ENCODE results near the gene ARHGEF4. TPM values are rescaled to one million over a fixed set of nuclear protein-coding genes. Genes with fewer than 3 reads are reported as not detected.
"Not testable (repeated sequence)": the region's sequence is repeated elsewhere in the genome, so short reads cannot be mapped to it uniquely, and the experiment has no call there.

The ARHGEF4 gene
- total and polyA plus RNA-seq, 9 donors, result 6.1 to 15.4 (median 8.3) TPM

GRCh38 chr2:131077966-131078365 is 241.3 kb downstream of the ARHGEF4 start:
- 80% methylated on average over 1 of the region's 3 CpGs for WGBS (ENCODE audit: insufficient coverage)
- H3K4me3 ChIP-seq (ENCODE audit: low read length), result no peak overlapping the region
- H3K36me3 ChIP-seq (ENCODE audit: control insufficient read depth, insufficient read depth, low read length), result peaks cover 68% of the 10 kb centered on the region
- H3K27me3 ChIP-seq (ENCODE audit: control insufficient read depth, insufficient read depth, low read length), result no peaks in the 10 kb centered on the region
- no peaks in the 10 kb centered on the region for H3K4me1 ChIP-seq (ENCODE audit: control insufficient read depth, insufficient read depth, low read length)
- H3K27ac ChIP-seq (ENCODE audit: low read length), result no peak overlapping the region
- H3K9me3 ChIP-seq (replicated peaks; ENCODE audit: control insufficient read depth, low read depth, low read length), result no peaks in the 10 kb centered on the region
- no peak for DNase-seq

- not testable (repeated sequence) for DNase-seq; H3K4me1 ChIP-seq (ENCODE audit: control insufficient read depth, insufficient read depth, low read length); H3K27me3 ChIP-seq (ENCODE audit: control insufficient read depth, insufficient read depth, low read length); H3K9me3 ChIP-seq (replicated peaks; ENCODE audit: control insufficient read depth, low read depth, low read length); H3K4me3 ChIP-seq (ENCODE audit: low read length); H3K27ac ChIP-seq (ENCODE audit: low read length)
- peaks cover 57% of the 10 kb centered on the region for H3K36me3 ChIP-seq (ENCODE audit: control insufficient read depth, insufficient read depth, low read length)
- 97% methylated on average over 4 of the region's 6 CpGs for WGBS (ENCODE audit: insufficient coverage)
These were observed 243.2 kb downstream of the ARHGEF4 start for GRCh38 chr2:131079931-131080330.

- Histone ChIP-seq H3K27ac (ENCODE audit: low read length) (no peak overlapping the region), H3K27me3 (ENCODE audit: control insufficient read depth, insufficient read depth, low read length) (no peaks in the 10 kb centered on the region), H3K4me3 (ENCODE audit: low read length) (no peak overlapping the region), H3K36me3 (ENCODE audit: control insufficient read depth, insufficient read depth, low read length) (peaks cover 52% of the 10 kb centered on the region), H3K4me1 (ENCODE audit: control insufficient read depth, insufficient read depth, low read length) (no peaks in the 10 kb centered on the region), H3K9me3 (replicated peaks; ENCODE audit: control insufficient read depth, low read depth, low read length) (no peaks in the 10 kb centered on the region)
- 100% methylated on average over 4 of the region's 4 CpGs for WGBS (ENCODE audit: insufficient coverage)
- no peak for DNase-seq
These were observed 244.5 kb downstream of the ARHGEF4 start for GRCh38 chr2:131081190-131081589.

- 60% methylated on average over 1 of the region's 2 CpGs for WGBS (ENCODE audit: insufficient coverage)
- Histone ChIP-seq H3K27me3 (ENCODE audit: control insufficient read depth, insufficient read depth, low read length) (no peaks in the 10 kb centered on the region), H3K9me3 (replicated peaks; ENCODE audit: control insufficient read depth, low read depth, low read length) (no peaks in the 10 kb centered on the region), H3K4me1 (ENCODE audit: control insufficient read depth, insufficient read depth, low read length) (no peaks in the 10 kb centered on the region), H3K4me3 (ENCODE audit: low read length) (no peak overlapping the region), H3K27ac (ENCODE audit: low read length) (no peak overlapping the region), H3K36me3 (ENCODE audit: control insufficient read depth, insufficient read depth, low read length) (peaks cover 36% of the 10 kb centered on the region)
- DNase-seq, result no peak
These were observed 248.9 kb downstream of the ARHGEF4 start for GRCh38 chr2:131085646-131086045.

GRCh38 chr2:131092458-131093005 is 255.8 kb downstream of the ARHGEF4 start:
- 0% methylated on average over 22 of the region's 26 CpGs for WGBS (ENCODE audit: insufficient coverage)
- H3K4me1 ChIP-seq (ENCODE audit: control insufficient read depth, insufficient read depth, low read length), result peaks cover 5% of the 10 kb centered on the region
- H3K36me3 ChIP-seq (ENCODE audit: control insufficient read depth, insufficient read depth, low read length), result peaks cover 12% of the 10 kb centered on the region
- no peaks in the 10 kb centered on the region for H3K27me3 ChIP-seq (ENCODE audit: control insufficient read depth, insufficient read depth, low read length)
- peak overlapping the region; percentile 87 for H3K4me3 ChIP-seq (ENCODE audit: low read length)
- peak overlapping the region; percentile 89 for H3K27ac ChIP-seq (ENCODE audit: low read length)
- H3K9me3 ChIP-seq (replicated peaks; ENCODE audit: control insufficient read depth, low read depth, low read length), result no peaks in the 10 kb centered on the region
- DNase-seq, result peak; percentile 15

- under 1% methylated on average over 107 of the region's 107 CpGs for WGBS (ENCODE audit: insufficient coverage)
- Histone ChIP-seq H3K36me3 (ENCODE audit: control insufficient read depth, insufficient read depth, low read length) (peaks cover 8% of the 10 kb centered on the region), H3K4me3 (ENCODE audit: low read length) (peak within 1 kb of the TSS; percentile 87), H3K9me3 (replicated peaks; ENCODE audit: control insufficient read depth, low read depth, low read length) (no peaks in the 10 kb centered on the region), H3K27ac (ENCODE audit: low read length) (peak within 1 kb of the TSS; percentile 98), H3K4me1 (ENCODE audit: control insufficient read depth, insufficient read depth, low read length) (peaks cover 5% of the 10 kb centered on the region), H3K27me3 (ENCODE audit: control insufficient read depth, insufficient read depth, low read length) (no peaks in the 10 kb centered on the region)
- DNase-seq, result peak; percentile 97
These were observed 256.4 kb downstream of the ARHGEF4 start, which contains the start of gene FAM168B for GRCh38 chr2:131093006-131093695. Gene FAM168B, minus strand, starts transcription at chr2:131093460. Its CDS starts 10,814 bp downstream, at chr2:131082646.

- Histone ChIP-seq H3K36me3 (ENCODE audit: control insufficient read depth, insufficient read depth, low read length) (peaks cover 6% of the 10 kb centered on the region), H3K9me3 (replicated peaks; ENCODE audit: control insufficient read depth, low read depth, low read length) (no peaks in the 10 kb centered on the region), H3K27me3 (ENCODE audit: control insufficient read depth, insufficient read depth, low read length) (no peaks in the 10 kb centered on the region), H3K4me3 (ENCODE audit: low read length) (peak overlapping the region; percentile 87), H3K27ac (ENCODE audit: low read length) (peak overlapping the region; percentile 98), H3K4me1 (ENCODE audit: control insufficient read depth, insufficient read depth, low read length) (peaks cover 5% of the 10 kb centered on the region)
- DNase-seq, result no peak
- WGBS (ENCODE audit: insufficient coverage), result 12% methylated on average over 30 of the region's 37 CpGs
These were observed 257.2 kb downstream of the ARHGEF4 start for GRCh38 chr2:131093696-131094462.

GRCh38 chr2:131094463-131095281 is 258.0 kb downstream of the ARHGEF4 start:
- WGBS (ENCODE audit: insufficient coverage), result 80% methylated on average over 10 of the region's 22 CpGs
- no peak overlapping the region for H3K4me3 ChIP-seq (ENCODE audit: low read length)
- H3K27ac ChIP-seq (ENCODE audit: low read length), result no peak overlapping the region
- peaks cover 5% of the 10 kb centered on the region for H3K4me1 ChIP-seq (ENCODE audit: control insufficient read depth, insufficient read depth, low read length)
- H3K36me3 ChIP-seq (ENCODE audit: control insufficient read depth, insufficient read depth, low read length), result peaks cover 6% of the 10 kb centered on the region
- H3K27me3 ChIP-seq (ENCODE audit: control insufficient read depth, insufficient read depth, low read length), result no peaks in the 10 kb centered on the region
- DNase-seq, result peak; percentile 30
- no peaks in the 10 kb centered on the region for H3K9me3 ChIP-seq (replicated peaks; ENCODE audit: control insufficient read depth, low read depth, low read length)
